CMK (cell line): ENCODE data around the gene SMG7.

Experiments used
- DNase-seq: peaks from one replicate; pipeline ENCODE4 v3.0.0-alpha.2; 2010; ENCODE audit warnings: low read depth

SMG7 gene

DNA sequence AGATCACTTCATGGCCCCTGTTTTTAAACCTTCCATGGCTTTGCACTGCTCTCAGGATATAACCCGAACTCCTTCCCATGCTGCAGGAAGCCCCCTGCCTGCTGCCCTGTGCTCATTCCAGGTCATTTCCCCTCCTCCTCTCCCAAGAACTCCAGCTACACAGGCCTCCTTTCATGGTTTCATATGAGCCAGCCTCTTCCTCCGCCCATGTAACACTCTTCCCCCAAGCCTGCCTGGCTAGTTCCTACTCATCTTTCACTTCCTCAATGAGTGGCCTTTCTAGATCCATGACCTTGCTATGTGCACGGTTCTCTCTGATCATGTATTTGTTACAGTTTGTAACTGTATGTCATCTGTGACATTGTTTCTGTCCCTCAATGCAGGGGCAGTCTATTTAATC lies 121.1 kb downstream of the SMG7 start:
- no peak for DNase-seq

GRCh38 chr1:183595537-183595936 lies 123.2 kb downstream of the SMG7 start:
- no peak for DNase-seq

- DNase-seq = no peak
Observed at GRCh38 chr1:183596500-183596899, 124.2 kb downstream of the SMG7 start.

DNA sequence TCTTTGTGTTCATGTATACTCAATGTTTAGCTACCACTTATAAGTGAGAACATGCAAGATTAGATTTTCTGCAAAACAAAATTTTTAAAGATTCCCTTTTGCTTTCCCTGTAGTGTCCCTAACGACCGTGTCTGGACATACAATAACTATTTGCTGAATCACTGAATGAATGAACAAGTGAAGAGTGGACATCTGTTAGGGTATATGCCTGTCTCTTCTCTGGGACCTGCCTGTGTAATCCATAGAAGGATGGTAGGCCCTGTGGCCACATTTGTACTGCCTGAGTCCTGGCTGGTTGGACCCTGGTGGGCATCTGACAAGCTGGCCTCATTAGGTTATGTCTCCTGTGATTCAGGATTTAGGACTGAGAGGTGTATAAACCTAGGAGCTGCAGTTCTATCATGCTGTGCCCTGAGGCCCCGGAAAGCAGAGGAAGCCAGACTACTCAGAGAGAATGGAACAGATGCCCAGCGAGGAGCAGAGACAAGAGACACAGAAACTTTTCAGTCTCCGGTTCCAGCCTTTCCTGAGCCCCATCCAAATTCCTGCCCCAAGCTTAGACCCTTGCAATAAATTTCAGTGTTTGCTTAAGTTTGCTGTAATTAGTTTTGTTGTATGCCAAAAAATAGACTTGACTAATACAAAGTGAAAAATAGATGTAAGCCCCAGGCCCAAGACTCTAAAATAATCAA lies 125.5 kb downstream of the SMG7 start:
- DNase-seq = no peak

DNA sequence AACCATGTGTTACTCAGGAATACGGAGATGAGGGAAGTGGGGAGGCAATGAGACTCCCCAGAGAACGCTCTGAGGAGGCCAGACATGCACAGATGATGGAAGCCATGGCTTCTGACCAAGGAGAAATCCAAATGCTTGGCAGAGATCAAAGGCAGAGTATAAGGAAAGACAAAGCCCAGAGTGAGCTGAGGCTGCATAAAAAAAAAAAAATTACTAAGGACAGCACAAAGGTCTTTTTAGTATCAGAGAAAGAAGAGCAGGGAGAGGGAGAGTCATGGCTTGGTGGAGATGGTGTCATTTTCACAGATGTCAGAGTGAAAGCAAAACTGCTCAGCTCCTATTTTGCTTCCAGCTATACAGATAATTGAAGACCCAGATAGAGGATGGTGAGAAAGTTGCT lies 126.1 kb downstream of the SMG7 start:
- no peak for DNase-seq

DNA sequence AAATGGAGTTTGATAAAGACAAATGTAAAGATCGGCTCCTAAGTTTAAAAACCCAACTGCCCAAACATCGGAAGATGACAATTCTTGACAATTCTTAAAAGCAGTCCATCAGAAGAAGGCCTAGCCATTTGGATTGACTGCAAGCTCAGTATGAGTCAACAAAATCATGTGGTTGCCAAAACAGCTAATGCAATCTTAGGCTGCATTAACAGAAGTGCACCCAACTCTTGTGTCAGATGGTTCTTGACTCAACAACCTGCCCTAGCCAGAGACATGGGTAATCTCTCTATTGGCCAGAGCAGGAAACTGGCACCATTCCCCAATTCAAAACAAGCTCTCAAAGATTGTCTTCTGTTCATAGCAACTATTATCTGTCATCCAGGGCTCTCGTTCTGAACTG lies 127.8 kb downstream of the SMG7 start:
- DNase-seq = no peak

DNA sequence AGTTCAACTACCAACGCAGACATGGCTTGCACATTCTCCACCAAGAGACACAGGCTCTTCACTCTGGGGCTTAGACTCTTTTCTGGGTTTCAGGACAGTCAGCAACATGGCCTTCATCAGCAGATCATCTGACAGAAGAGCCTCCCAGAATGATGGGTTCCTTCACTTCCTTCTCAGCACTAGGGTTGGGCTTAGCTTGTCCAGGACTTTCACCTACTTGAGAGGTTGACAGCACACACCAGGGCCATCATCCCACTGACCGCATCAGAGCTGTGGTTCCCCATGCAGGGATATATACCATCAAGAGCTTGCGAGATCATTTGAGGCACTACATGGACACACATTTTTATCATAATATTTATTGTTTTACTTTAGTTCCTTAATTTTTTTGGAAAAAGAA lies 128.3 kb downstream of the SMG7 start:
- DNase-seq = no peak

GRCh38 chr1:183602510-183602909 lies 130.2 kb downstream of the SMG7 start:
- DNase-seq = no peak
